Panc1 (cell line): ENCODE measurements around the gene ATP5F1D.

Source experiments
- TF ChIP-seq, protein P1 (sequence below), 2 experiments: IDR thresholded peaks; 2 replicates each; pipeline ENCODE4 v1.6.1; 2011 to 2012; ENCODE audit warnings: low read depth in 2 of 2, control low read depth in 1 of 2, low read length in 1 of 2, mild to moderate bottlenecking in 1 of 2, moderate library complexity in 1 of 2; ENCODE audit not compliant: insufficient read depth in 1 of 2
- TF ChIP-seq, protein P2 (sequence below): fragments of 450-650 bp; IDR thresholded peaks from 2 replicates; pipeline ENCODE4 v1.5.1; 2017; ENCODE audit warnings: mild to moderate bottlenecking

DNA sequence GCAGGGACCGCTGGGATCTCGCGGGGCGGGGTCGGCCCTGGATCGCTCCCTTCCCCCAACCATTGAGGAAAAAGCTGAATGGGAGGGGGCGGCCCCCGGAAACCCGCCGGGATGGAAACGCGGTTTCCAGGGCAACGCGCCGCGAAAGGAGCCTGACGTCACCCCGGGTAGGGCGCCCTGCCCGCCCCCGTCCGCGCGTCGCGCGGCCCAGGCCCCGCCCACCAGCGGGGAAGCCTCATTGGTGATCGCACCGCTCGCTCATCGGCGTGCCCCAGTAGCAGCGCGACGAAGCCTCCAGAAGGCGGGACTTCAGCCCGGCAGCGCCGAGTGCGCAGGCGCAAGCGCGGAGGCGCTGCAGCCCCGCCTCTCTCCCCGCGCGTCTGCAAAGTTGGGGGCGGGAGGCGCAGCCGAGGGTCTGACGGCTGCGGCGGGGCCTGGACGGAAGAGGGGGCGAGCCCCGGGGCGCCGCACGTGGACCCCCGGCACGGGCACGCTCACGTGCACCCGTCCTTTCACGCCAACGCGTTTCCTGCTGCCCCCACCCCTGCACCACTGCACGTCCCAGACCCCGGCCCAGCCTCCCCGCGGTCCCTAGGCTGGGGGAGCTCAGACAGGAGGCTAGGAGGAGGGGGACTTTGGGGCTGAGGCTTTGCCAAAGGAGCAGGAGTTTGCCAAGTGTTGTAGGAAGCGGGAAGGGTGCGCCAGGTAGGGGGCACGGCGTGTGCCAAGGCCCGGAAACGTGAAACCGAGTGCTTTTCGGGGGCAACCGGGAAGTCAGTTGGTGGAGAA, 19.4 kb downstream of the ATP5F1D start:
- TF ChIP-seq, protein P1, sequence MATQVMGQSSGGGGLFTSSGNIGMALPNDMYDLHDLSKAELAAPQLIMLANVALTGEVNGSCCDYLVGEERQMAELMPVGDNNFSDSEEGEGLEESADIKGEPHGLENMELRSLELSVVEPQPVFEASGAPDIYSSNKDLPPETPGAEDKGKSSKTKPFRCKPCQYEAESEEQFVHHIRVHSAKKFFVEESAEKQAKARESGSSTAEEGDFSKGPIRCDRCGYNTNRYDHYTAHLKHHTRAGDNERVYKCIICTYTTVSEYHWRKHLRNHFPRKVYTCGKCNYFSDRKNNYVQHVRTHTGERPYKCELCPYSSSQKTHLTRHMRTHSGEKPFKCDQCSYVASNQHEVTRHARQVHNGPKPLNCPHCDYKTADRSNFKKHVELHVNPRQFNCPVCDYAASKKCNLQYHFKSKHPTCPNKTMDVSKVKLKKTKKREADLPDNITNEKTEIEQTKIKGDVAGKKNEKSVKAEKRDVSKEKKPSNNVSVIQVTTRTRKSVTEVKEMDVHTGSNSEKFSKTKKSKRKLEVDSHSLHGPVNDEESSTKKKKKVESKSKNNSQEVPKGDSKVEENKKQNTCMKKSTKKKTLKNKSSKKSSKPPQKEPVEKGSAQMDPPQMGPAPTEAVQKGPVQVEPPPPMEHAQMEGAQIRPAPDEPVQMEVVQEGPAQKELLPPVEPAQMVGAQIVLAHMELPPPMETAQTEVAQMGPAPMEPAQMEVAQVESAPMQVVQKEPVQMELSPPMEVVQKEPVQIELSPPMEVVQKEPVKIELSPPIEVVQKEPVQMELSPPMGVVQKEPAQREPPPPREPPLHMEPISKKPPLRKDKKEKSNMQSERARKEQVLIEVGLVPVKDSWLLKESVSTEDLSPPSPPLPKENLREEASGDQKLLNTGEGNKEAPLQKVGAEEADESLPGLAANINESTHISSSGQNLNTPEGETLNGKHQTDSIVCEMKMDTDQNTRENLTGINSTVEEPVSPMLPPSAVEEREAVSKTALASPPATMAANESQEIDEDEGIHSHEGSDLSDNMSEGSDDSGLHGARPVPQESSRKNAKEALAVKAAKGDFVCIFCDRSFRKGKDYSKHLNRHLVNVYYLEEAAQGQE (IDR thresholded peaks at IDR 0.05; ENCODE audit: insufficient read depth in 1 of 2, low read depth in 2 of 2, low read length in 1 of 2) = no peak
- TF ChIP-seq, protein P2, sequence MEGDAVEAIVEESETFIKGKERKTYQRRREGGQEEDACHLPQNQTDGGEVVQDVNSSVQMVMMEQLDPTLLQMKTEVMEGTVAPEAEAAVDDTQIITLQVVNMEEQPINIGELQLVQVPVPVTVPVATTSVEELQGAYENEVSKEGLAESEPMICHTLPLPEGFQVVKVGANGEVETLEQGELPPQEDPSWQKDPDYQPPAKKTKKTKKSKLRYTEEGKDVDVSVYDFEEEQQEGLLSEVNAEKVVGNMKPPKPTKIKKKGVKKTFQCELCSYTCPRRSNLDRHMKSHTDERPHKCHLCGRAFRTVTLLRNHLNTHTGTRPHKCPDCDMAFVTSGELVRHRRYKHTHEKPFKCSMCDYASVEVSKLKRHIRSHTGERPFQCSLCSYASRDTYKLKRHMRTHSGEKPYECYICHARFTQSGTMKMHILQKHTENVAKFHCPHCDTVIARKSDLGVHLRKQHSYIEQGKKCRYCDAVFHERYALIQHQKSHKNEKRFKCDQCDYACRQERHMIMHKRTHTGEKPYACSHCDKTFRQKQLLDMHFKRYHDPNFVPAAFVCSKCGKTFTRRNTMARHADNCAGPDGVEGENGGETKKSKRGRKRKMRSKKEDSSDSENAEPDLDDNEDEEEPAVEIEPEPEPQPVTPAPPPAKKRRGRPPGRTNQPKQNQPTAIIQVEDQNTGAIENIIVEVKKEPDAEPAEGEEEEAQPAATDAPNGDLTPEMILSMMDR = no peak
